D721Med (cell line): ENCODE data around the gene LRRN4CL.
"Not testable (repeated sequence)": the region's sequence is repeated elsewhere in the genome, so short reads cannot be mapped to it uniquely, and the experiment has no call there.

Experiments used
- DNase-seq: peaks from one replicate; pipeline ENCODE4 v3.0.0; 2011; ENCODE audit warnings: low spot score; ENCODE audit not compliant: insufficient read length
- FAIRE-seq: peaks from 2 replicates; lab custom pipeline; 2011; peaks lifted over from hg19 to GRCh38; lab: Jason Lieb, UNC
- TF ChIP-seq, protein P1 (sequence below): IDR thresholded peaks from 2 replicates; pipeline ENCODE4 v1.5.1; 2012; ENCODE audit warnings: mild to moderate bottlenecking, control low read depth; ENCODE audit not compliant: insufficient read depth; ENCODE audit errors: missing control alignments

Gene LRRN4CL

DNA sequence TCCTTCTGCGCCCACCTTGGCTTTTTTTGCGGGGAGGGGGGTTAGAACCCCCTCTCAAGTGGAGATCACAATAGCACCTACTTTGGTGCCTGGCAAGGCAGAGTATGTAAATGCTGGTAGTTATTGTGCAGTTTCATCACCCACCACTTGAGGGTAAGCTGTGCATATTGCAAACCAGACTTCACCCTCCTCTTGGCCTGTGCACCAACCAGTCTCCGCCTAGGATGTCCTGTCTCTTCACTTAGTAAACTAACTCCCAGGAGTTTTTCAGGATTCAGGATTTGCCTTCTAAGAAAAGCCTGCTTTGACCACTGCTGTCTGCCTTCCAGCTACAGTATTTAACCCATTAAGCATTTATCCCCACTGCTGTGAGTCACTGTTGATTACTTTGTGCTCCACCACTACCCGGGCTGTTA is 8.5 kb downstream of the LRRN4CL start:
- DNase-seq (no peak), FAIRE-seq (no peak)
- TF ChIP-seq, protein P1, sequence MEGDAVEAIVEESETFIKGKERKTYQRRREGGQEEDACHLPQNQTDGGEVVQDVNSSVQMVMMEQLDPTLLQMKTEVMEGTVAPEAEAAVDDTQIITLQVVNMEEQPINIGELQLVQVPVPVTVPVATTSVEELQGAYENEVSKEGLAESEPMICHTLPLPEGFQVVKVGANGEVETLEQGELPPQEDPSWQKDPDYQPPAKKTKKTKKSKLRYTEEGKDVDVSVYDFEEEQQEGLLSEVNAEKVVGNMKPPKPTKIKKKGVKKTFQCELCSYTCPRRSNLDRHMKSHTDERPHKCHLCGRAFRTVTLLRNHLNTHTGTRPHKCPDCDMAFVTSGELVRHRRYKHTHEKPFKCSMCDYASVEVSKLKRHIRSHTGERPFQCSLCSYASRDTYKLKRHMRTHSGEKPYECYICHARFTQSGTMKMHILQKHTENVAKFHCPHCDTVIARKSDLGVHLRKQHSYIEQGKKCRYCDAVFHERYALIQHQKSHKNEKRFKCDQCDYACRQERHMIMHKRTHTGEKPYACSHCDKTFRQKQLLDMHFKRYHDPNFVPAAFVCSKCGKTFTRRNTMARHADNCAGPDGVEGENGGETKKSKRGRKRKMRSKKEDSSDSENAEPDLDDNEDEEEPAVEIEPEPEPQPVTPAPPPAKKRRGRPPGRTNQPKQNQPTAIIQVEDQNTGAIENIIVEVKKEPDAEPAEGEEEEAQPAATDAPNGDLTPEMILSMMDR, result peak; percentile 61

DNA sequence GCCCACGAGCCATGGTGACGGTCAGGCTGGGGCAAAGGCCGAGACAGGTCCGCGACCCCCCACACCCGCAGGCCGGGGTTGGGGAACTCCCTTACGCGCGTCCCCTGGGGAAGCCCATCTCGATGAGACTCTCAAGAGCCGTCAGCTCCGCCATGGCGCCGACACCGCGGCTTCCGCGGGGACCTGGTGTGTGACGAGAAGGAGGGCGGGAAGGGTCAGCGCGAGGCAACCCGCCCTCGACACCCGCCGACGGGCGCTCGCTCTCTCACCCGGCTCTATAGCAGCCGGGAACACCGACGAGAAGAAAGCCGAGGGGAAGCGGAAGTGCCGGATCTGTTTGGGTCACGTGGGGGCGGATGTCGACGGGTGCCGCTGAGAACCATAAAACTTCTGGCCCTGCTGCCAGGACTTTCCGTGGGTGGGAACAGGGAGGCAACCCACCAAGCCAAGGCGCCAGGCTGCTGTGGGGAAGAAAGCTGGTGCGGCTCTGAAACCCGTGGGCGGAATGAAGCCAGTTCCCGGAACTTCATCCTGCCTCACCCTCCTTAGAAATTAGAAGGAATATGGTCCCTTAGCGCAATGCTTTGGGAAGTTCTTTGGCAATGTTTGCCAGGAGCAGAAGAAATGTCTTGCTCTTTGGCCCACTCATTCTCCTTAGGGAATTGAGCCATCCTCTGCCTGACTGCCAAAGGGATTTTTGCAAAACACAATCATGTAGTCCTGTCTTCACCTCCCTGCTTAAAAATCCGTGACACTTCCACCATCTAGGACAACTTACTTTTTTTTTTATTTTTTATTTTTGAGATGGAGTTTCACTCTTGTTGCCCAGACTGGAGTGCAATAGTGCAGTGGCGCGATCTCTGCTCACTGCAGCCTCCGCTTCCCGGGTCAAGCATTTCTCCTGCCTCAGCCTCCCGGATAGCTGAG is 10.3 kb downstream of the LRRN4CL start, which contains the start of gene UBXN1:
TSS of gene UBXN1 (minus strand) at position 304 of the 927 bp plus-strand sequence. CDS start at position 154, 150 bp downstream.
- TF ChIP-seq, protein P1, result no peak
- peak; percentile 91 for DNase-seq
- FAIRE-seq, result no peak

DNA sequence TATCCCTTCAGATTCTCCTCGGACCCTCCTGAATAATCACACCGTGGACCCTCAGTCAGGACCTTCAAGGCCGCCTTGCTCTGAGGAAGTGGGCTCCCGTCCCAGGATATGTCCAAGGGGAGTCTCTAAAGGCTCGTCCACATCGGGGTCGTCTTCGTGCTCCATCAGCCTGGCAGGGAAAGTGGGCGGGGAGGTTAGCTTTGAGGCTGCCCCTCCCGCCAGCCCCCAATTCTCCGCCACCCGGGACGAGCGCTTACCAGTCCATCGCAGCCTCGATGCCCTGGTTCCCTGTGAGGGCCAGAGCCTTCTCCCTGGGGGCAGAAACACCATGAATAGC is 10.9 kb downstream of the LRRN4CL start:
- no peak for FAIRE-seq
- DNase-seq, result no peak
- TF ChIP-seq, protein P1, result no peak

- DNase-seq, result no peak
- FAIRE-seq, result no peak
- TF ChIP-seq, protein P1, result no peak
These were observed 11.6 kb downstream of the LRRN4CL start for GRCh38 chr11:62677714-62678113.

DNA sequence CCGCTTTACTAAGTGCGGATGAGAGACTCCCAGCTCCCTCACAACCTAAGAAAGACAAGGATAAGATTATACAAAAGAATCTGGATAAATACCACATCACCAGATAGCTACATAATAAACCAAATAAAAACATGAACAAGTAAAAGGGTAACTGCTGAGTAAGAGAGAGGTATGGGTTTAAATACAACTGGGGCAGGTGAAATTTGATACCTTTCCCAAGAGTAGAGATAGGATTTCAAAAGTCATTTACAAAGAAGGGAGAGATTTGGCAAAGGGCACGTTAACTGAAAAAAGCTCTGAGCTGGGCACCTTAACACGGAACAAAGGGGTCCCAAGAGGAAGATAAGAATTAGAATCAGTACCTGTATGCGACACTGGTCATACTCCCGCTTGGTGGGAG is 12.2 kb downstream of the LRRN4CL start:
- TF ChIP-seq, protein P1, result no peak
- DNase-seq, result no peak
- no peak for FAIRE-seq

DNA sequence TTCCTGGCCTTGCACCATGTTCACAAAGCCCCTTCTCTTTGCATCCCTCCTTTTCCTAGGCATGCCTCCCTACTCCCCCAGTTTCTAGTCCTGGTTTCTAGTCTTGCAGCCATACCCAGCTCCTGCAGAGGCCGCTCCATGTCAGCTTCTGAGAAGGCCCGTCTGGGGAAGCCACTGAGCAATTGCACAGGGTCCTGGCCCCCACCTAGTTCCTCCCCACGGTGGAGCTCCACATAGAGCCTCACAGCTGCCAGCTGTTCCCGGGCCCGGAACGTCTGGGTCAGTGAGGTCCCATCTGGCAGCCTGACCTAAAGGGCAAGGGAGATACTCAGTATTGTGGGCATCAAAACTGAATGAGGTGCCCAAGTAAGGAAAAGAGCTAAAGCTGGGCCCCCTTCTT is 12.6 kb downstream of the LRRN4CL start:
- DNase-seq, result no peak
- FAIRE-seq, result no peak
- TF ChIP-seq, protein P1, result no peak

DNA sequence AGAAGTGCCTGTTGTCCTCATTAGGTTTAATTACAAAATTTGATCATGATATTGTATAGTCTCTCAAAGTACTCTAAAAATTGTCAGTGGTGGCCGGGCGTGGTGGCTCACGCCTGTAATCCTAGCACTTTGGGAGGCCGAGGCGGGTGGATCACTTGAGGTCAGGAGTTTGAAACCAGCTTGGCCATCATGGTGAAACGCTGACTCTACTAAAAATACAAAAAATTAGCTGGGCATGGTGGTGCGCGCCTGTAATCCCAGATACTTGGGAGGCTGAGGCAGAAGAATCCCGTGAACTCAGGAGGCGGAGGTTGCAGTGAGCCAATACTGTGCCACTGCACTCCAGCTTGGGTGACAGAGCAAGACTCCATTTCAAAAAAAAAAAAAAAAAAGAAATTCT is 13.9 kb downstream of the LRRN4CL start:
- FAIRE-seq, DNase-seq: not testable (repeated sequence)

- TF ChIP-seq, protein P1, result no peak
- no peak for FAIRE-seq
- DNase-seq, result no peak
These were observed 16.2 kb downstream of the LRRN4CL start for GRCh38 chr11:62673196-62673525.
